UCSD-AML1 (cell line): ENCODE measurements around the gene RASSF3.
"Not testable (repeated sequence)": the region's sequence is repeated elsewhere in the genome, so short reads cannot be mapped to it uniquely, and the experiment has no call there.

Source experiments
- DNase-seq: peaks from one replicate; lab custom pipeline; 2025; ENCODE audit not compliant: unreplicated experiment; lab: John Stamatoyannopoulos, UW

The RASSF3 gene

GRCh38 chr12:64688219-64688618, 77.9 kb downstream of the RASSF3 start:
- no peak for DNase-seq

- no peak for DNase-seq
Observed at GRCh38 chr12:64688715-64689114, 78.4 kb downstream of the RASSF3 start.

DNA sequence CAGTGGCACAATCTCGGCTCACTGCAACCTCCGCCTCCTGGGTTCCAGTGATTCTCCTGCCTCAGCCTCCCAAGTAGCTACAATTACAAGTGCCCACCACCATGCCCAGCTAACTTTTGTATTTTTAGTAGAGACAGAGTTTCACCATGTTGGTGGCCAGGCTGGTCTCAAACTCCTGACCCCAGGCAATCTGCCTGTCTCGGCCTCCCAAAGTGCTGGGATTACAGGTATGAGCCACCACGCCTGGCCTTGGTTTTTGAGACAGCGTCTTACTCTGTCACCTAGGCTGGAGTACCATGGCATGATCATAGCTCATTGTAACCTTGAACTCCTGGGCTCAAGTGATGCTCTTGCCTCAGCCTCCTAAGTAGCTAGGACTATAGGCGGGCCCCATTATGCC, 79.9 kb downstream of the RASSF3 start:
- not testable (repeated sequence) for DNase-seq

DNA sequence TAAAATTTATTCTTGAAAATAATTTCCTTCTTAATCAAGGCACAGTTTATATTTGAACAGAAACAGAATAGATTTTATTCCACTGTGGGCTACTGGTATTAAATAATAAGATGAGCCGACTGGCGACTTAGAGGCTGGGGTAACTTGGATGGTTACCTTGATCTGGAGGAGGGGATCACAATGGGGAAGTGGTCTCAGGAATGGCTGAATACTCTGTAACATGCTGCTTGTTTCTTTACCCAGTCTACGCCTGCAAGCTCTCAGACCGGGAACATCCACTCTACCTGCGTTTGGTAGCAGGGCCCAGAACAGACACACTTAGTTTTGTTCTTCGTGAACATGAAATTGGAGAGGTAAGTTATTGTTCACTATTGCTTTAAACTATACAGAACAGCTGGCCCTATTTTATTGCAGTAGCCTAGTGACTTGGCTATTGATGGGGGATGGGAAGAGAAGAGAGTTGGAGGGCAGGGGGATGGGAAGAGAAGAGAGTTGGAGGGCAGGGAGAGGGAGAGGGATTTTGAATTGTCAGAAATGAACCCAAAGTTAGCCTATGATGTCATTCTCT, 81.0 kb downstream of the RASSF3 start:
- no peak for DNase-seq

DNA sequence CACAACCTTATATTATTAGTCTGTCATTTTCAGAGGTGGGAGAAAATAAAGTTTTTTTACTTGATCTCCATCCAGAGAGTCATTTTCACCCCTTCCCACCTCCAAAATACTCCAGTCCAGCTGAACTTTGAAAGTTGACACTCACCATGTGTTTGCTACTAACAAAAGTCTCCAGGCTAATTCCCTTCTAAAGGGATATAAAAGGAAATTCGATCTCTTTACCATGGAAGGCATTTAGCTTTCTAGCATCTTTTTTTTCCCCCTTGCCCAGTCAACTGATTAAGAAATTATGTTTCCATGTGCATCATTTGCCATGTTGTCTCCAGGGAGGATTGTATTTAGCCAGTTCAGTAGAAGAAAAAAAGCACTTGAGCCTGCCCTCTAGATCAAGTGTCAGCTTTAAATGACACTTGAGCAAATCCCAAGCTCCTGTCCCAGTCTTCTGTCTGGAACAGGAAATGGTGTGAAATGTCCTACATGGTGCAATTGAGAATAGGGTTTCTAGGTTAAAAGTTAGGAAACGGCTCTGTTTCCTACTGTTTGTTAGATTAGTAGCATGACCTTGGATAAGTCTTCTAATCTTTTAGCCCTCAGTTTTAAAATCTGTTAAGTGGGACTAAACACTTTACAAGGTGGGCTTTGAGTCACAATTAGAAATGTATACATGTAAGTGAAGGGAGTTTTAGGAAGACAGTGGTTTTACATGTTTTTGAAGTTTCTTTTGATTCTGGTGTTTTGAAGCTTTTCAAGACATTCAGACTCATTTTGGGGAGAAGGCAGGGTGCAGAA, 81.7 kb downstream of the RASSF3 start:
- no peak for DNase-seq

GRCh38 chr12:64694130-64695040, 84.1 kb downstream of the RASSF3 start:
- DNase-seq, result no peak

DNA sequence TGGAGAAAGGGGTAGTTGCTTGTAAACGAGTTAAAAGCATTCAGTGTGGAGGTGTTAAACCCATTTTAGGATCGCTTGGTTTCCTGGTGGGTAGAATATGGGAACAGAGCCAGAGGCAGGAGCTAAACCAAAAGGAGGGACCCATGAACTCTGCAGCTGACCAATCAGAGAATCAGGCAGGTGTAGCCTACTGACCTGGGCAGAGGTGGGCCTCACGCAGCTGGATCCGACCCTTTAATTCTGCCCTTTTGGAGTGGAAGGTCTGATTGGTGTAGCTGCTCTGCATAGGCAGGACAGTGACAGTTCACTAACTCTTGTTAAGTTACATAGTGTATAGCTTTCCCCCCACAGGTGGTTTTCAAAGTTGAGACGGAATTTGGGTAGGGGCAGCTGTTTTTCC, 85.3 kb downstream of the RASSF3 start:
- DNase-seq, result no peak

DNA sequence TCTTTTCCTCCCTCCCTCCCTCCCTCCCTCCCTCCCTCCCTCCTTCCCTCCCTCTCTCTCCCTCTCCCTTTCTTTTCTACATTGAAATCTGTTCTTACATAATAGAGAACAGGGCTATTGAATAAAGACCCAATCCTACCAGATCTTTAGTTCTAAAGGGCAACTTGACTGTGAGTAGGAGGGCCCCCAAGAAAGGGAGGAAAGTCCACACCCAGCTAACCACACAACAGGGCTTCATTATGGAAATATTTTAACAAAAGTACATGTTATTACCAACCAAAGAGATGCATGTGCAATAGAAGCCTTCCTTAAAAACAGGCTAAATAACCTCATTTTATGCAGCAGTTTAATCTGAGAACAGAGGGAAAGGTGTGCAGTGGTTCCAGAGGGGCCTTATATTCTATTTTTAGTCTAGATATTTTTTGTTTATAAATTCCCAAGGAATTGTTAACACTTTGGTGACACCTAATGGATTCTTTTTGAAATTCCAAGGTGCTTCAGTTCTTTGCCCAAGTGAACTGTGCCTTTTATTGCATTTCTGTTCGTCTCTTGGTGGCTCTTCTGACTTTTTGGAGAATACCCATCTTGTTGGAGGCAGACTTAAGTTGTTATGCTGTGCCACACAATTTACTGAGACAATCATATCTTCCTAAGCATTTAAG, 85.9 kb downstream of the RASSF3 start:
- DNase-seq, result no peak

DNA sequence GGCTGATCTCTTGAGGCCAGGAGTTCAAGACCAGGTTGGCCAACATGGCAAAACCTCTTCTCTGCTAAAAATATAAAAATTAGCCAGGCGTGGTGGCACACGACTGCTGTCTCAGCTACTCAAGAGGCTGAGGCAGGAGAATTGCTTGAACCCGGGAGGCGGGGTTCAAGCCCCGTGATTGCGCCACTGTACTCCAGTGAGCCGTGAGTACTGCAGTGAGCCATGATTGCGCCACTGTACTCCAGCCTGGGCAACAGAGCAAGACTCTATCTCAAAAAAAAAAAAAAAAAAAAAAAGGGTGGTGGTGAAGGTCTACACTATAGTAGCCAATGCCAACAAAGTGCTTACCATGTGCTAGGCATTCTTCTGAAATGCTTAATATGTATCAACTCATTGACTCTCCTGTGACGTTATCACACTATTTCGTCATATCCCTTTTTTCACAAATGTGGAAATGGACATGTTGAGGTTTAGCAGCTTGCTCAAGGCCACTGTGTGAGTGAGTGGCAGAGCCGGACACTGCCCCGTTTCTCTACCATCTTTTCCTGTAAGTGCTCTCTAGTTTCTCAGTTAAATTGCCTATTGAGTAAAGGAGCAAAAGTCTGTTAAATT, 89.3 kb downstream of the RASSF3 start:
- DNase-seq, result no peak

- no peak for DNase-seq
Observed at GRCh38 chr12:64700532-64700931, 90.2 kb downstream of the RASSF3 start.

GRCh38 chr12:64701283-64701682, 91.0 kb downstream of the RASSF3 start:
- no peak for DNase-seq

GRCh38 chr12:64706306-64706705, 96.0 kb downstream of the RASSF3 start:
- peak; percentile 20 for DNase-seq

- DNase-seq, result no peak
Observed at GRCh38 chr12:64706857-64707256, 96.6 kb downstream of the RASSF3 start.

DNA sequence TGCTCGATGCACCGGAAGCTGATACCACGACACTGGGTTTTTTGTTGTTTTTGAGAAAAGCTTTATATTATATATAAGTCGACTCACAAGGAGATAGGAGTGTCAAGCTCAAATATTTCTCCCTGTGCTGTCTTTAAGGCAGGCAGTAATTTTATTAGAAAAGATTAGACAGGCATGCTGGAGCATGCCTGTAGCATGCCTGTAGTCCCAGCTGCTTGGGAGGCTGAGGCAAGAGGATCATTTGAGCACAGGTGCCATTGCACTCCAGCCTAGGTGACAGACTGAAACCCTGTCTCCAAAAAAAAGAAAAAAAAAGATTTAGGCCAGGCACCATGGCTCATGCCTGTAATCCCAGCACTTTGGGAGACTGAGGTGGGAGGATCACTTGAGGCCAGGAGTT, 97.1 kb downstream of the RASSF3 start:
- DNase-seq, result no peak

- no peak for DNase-seq
Observed at GRCh38 chr12:64707926-64708325, 97.6 kb downstream of the RASSF3 start.

- no peak for DNase-seq
Observed at GRCh38 chr12:64709429-64709828, 99.1 kb downstream of the RASSF3 start.

DNA sequence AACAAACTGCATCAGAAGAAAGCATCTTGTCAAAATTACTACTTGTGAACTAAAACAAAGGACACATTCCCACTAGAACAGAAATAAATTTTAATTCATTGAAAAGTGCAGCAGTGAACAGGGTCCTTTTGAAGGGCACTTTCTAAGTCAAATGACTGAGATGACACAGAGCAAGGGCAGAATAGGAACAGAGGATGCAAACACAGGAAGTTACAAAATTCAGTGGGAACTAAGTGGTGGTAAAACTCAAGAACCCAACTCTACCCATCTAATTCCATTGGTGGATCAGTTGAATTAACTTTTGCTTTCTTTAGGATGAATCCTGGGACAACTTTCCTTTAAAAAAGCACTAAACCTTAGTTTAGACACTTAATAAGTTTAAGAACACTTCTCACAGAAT, 103.1 kb downstream of the RASSF3 start:
- DNase-seq, result no peak

DNA sequence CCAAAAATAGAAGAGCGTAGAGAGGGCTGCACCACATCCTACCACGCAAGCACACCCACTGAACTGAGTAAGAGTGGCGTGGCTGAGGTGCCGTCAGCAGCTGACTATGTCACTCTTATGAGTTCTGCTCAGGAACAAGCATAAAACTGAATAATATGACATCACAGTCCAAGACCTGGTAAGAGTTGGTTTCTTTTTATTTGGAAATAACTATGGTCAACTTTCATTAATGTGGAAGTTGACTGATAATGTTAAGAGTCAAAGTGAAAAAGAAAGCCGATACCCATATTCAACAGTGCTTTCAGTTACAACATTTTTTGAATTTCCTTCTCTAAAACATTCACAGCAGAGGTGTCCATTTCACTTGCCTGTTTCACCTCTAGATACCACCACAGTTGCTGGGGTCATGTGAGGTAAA, 104.3 kb downstream of the RASSF3 start:
- no peak for DNase-seq

DNA sequence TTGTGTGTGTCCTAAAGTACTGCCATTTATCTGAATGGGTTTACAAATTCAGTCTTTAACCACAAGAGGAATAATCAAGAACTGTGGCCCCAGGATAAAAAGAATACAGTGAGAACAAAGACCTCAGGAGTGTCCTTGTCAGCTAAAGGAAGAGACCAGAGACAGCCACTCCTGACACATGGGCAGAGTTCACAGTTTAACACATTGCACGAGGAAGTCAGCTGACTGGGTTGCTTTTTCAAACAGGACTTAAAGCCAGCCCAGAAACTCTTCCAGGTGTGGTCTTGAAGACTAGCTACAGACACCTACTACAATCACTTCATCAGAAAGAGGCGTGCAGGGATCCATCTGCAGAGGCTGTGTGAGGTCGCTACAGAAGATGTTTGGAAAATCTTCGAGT, 106.1 kb downstream of the RASSF3 start:
- no peak for DNase-seq

- DNase-seq, result no peak
Observed at GRCh38 chr12:64716839-64717455, 106.7 kb downstream of the RASSF3 start.
